ENCODE measurements around the gene SSTR3. TPM values are rescaled to one million over a fixed set of nuclear protein-coding genes. Genes with fewer than 3 reads are reported as not detected.

Gene SSTR3
- total RNA-seq, 1 donor from 2014 or later, result 0.69 TPM

DNA sequence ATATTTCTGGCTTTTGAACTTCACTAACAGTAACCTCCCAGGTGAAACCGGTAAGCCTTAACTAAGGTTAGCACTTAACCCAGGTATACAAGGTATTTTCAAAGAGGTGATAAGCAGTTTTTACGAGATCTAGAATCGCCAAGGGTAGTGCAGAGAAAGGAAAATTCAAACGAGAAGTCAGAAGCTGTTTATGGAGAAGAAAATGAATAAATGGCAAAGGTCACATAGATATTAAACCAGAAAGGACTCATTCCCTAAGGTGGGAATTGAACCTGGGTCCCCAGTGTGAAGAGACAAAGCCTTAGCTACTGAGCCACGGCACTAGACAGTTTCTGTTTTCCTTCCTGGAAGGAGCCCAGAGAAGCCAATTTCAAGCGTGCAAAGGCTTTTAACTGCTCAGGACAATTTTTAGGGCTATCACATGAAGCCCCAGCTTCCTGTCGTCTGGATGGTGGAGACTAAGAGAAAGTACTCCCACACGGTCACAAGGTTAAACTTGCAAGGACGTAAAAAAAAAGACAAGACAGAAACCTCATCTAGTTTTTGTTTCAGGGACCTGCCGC lies 18.6 kb downstream of the SSTR3 start:
- Mint-ChIP-seq H3K4me1 (peaks cover 64% of the 10 kb centered on the region), H3K4me3 (no peak overlapping the region), H3K27ac (peak overlapping the region; percentile 82), H3K9me3 (peaks cover 18% of the 10 kb centered on the region), H3K36me3 (peaks cover 13% of the 10 kb centered on the region), H3K27me3 (ENCODE audit: low read depth) (no peaks in the 10 kb centered on the region)
- TF ChIP-seq, protein P1, sequence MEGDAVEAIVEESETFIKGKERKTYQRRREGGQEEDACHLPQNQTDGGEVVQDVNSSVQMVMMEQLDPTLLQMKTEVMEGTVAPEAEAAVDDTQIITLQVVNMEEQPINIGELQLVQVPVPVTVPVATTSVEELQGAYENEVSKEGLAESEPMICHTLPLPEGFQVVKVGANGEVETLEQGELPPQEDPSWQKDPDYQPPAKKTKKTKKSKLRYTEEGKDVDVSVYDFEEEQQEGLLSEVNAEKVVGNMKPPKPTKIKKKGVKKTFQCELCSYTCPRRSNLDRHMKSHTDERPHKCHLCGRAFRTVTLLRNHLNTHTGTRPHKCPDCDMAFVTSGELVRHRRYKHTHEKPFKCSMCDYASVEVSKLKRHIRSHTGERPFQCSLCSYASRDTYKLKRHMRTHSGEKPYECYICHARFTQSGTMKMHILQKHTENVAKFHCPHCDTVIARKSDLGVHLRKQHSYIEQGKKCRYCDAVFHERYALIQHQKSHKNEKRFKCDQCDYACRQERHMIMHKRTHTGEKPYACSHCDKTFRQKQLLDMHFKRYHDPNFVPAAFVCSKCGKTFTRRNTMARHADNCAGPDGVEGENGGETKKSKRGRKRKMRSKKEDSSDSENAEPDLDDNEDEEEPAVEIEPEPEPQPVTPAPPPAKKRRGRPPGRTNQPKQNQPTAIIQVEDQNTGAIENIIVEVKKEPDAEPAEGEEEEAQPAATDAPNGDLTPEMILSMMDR (IDR thresholded peaks at IDR 0.05; ENCODE audit: unreplicated experiment), result no peak
- DNase-seq (ENCODE audit: low spot score in 2 of 2, unreplicated experiment in 2 of 2), result no peak

DNA sequence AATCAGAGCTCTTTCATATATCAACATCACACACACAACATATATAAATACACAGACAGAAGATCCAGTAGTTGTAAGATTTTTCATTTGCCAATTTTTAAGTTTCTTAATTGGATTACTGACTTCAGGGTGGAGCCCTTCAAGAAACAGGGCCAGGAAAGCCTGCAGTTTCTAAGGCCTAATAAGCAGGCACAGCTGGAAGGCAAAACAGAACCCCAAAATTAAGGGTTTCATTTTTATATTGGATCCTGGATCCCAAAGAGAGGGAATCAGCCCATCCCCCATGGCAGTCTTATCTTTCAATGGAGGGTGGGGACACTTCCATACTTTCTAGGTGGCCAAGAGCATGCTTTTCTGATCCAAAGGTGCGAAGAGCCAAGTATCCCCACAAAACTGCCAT lies 19.5 kb downstream of the SSTR3 start:
- Mint-ChIP-seq H3K9me3 (peaks cover 18% of the 10 kb centered on the region), H3K27me3 (ENCODE audit: low read depth) (no peaks in the 10 kb centered on the region), H3K4me1 (peaks cover 67% of the 10 kb centered on the region)

DNA sequence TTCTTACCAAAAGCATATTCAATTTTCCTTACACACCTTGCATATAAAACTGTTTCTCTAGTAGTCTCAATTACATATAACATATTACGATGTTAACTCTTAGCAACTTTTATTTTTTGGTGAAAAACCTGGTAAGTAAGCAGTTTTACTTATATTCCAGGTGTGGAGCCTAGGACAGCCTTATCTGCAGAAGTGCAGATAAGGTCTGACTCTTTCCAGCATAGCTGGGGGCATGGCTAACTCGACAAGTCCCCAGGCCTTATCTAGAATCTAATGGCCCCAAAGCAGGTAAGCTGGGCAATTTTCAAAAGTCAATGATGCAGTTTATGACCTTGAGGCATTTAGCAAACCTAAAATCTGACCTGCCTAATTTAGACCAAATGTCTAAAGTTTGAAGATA lies 20.1 kb downstream of the SSTR3 start:
- H3K27ac Mint-ChIP-seq, result no peak overlapping the region
- DNase-seq (ENCODE audit: low spot score in 2 of 2, unreplicated experiment in 2 of 2), result no peak
- peaks cover 67% of the 10 kb centered on the region for H3K4me1 Mint-ChIP-seq
- no peak overlapping the region for H3K4me3 Mint-ChIP-seq
- H3K36me3 Mint-ChIP-seq, result peaks cover 13% of the 10 kb centered on the region
- H3K9me3 Mint-ChIP-seq, result peaks cover 18% of the 10 kb centered on the region
- no peaks in the 10 kb centered on the region for H3K27me3 Mint-ChIP-seq (ENCODE audit: low read depth)
- TF ChIP-seq, protein P1 (IDR thresholded peaks at IDR 0.05; ENCODE audit: unreplicated experiment), result no peak

More for the DNA sequence above, 19.5 kb downstream of the SSTR3 start:
- H3K36me3 Mint-ChIP-seq, result peaks cover 13% of the 10 kb centered on the region
- no peak for DNase-seq (ENCODE audit: low spot score in 2 of 2, unreplicated experiment in 2 of 2)
- no peak overlapping the region for H3K4me3 Mint-ChIP-seq
- TF ChIP-seq, protein P1 (IDR thresholded peaks at IDR 0.05; ENCODE audit: unreplicated experiment), result no peak
- no peak overlapping the region for H3K27ac Mint-ChIP-seq

DNA sequence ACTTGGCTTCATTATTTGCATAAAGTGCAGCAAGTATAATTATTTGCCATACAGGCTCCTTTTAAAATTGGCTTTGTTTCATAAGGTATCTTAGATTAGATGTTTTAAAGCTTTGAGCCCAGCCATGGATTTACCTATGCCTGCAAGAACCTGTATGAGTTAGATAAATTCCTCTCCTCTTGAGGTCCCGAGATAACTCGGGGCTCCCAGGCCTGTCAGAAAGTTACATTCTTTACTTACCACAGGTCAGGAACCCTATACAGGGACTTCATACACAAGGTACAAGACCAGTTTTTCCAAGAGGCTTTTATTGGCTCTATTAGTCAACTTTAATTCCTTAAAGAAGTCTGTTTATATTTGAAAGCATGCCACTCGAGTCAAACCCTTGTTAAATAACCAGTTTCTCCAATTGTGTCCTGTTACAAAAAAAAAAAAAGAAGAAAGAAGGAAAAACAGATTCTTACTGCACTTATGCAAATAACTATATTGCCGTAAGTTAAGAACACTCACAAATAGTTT lies 22.0 kb downstream of the SSTR3 start:
- Mint-ChIP-seq H3K36me3 (peaks cover 13% of the 10 kb centered on the region), H3K27me3 (ENCODE audit: low read depth) (no peaks in the 10 kb centered on the region), H3K27ac (peak overlapping the region; percentile 16), H3K9me3 (peaks cover 18% of the 10 kb centered on the region), H3K4me1 (peaks cover 60% of the 10 kb centered on the region), H3K4me3 (no peak overlapping the region)
- DNase-seq (ENCODE audit: low spot score in 2 of 2, unreplicated experiment in 2 of 2), result no peak
- TF ChIP-seq, protein P1 (IDR thresholded peaks at IDR 0.05; ENCODE audit: unreplicated experiment), result no peak

DNA sequence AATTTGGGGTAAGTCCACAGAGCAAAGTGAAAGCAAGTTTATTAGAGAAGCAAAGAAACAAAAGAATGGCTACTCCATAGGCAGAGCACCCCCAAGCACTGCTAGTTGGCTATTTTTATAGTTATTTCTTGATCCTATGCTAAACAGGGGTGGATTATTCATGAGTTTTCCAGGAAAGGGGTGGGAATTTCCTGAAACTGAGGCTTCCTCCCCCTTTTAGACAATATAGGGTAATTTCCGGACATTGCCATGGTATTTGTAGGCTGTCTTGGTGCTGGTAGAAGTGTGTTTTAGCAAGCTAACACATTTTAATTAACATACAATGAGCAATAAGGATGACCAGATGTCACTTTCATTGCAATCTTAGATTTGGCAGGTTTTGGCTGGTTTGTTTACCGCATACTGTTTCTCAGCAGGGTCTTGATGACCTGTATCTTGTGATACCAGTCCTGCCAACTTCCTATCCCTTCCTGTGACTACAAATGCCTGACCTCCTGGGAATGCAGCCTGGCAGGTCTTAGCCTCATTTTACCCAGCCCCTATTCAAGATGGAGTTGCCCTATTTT lies 23.3 kb downstream of the SSTR3 start:
- Mint-ChIP-seq H3K27me3 (ENCODE audit: low read depth) (no peaks in the 10 kb centered on the region), H3K36me3 (peaks cover 17% of the 10 kb centered on the region), H3K9me3 (peaks cover 18% of the 10 kb centered on the region), H3K4me1 (peaks cover 51% of the 10 kb centered on the region), H3K4me3 (peak overlapping the region; percentile 78), H3K27ac (peak overlapping the region; percentile 89)
- DNase-seq (ENCODE audit: low spot score in 2 of 2, unreplicated experiment in 2 of 2), result no peak
- TF ChIP-seq, protein P1 (IDR thresholded peaks at IDR 0.05; ENCODE audit: unreplicated experiment), result no peak
